GM12878 (cell line): Measurements from ENCODE around the gene RANBP17. TPM values are rescaled to one million over a fixed set of nuclear protein-coding genes. Genes with fewer than 3 reads are reported as not detected.

Source experiments
- ATAC-seq: fragments of 200-7000 bp; cut with Tn5 transposase; 3 replicates; pipeline ENCODE4 v1.9.1; 2020; ENCODE audit warnings: mild to moderate bottlenecking, moderate library complexity
- BruUV-seq: library from RNA; stranded (reverse); fragments of 400-500 nt; replicated peaks from 2 replicates; lab custom pipeline; 2021; lab: Mats Ljungman, UMichigan
- CTCF ChIA-PET: fragments of 300-600 bp; sonication (Branson Sonifier 250); formaldehyde crosslinking; extraction: SDS; loops from one replicate; lab custom pipeline; 2021; ENCODE audit warnings: inconsistent platforms; lab: Yijun Ruan, JAX
- POLR2A ChIA-PET: fragments of 350-600 bp; formaldehyde crosslinking; extraction: SDS; loops from one replicate; lab custom pipeline; 2021; ENCODE audit warnings: inconsistent platforms; lab: Charles Lee
- RAD21 ChIA-PET: fragments of 300-600 bp; sonication (Branson Sonifier 250); formaldehyde crosslinking; loops from one replicate; lab custom pipeline; 2023; ENCODE audit warnings: antibody characterized with exemption; ENCODE audit not compliant: unreplicated experiment; lab: Charles Lee
- SMC1A ChIA-PET: fragments of 300-600 bp; sonication (Branson Sonifier 250); formaldehyde crosslinking; loops from one replicate; lab custom pipeline; 2023; ENCODE audit not compliant: unreplicated experiment, uncharacterized antibody; lab: Charles Lee
- DNase-seq: peaks from one replicate; pipeline ENCODE4 v3.0.0-alpha.2; 2011; ENCODE audit warnings: low read depth, low spot score
- FAIRE-seq: peaks from 3 replicates; lab custom pipeline; 2011; peaks lifted over from hg19 to GRCh38; lab: Jason Lieb, UNC
- H2AFZ ChIP-seq: 2 replicates; pipeline ENCODE4 v1.6.0; 2011; ENCODE audit warnings: low read depth, low read length, control low read depth; ENCODE audit not compliant: control insufficient read depth
- H3K27ac ChIP-seq: 2 replicates; pipeline ENCODE4 v1.5.1; 2011; ENCODE audit warnings: control low read depth; ENCODE audit not compliant: control insufficient read depth, insufficient read depth
- H3K27me3 ChIP-seq, 2 experiments: replicated peaks in 1 of 2; 2 replicates each; pipeline versions ENCODE4 v1.6.0 to v1.6.1; 2011; ENCODE audit warnings: low read length in 1 of 2; ENCODE audit not compliant: control insufficient read depth in 2 of 2, insufficient read depth in 2 of 2
- H3K36me3 ChIP-seq, 2 experiments: 2 replicates each; pipeline ENCODE4 v1.5.1; 2011; ENCODE audit warnings: low read length in 1 of 2; ENCODE audit not compliant: control insufficient read depth in 2 of 2, insufficient read depth in 2 of 2
- H3K4me1 ChIP-seq: 2 replicates; pipeline ENCODE4 v1.6.1; 2011; ENCODE audit warnings: mild to moderate bottlenecking, low read length, moderate library complexity, mixed read lengths; ENCODE audit not compliant: control insufficient read depth, insufficient read depth
- H3K4me2 ChIP-seq: 2 replicates; pipeline ENCODE4 v1.6.0; 2011; ENCODE audit warnings: control low read depth; ENCODE audit not compliant: control insufficient read depth, insufficient read depth
- H3K4me3 ChIP-seq: fragments of 200-600 bp; sonication (generic); 2 replicates; pipeline ENCODE4 v1.5.1; 2016
- H3K79me2 ChIP-seq: 2 replicates; pipeline ENCODE4 v1.6.0; 2011; ENCODE audit warnings: low read length; ENCODE audit not compliant: control insufficient read depth, insufficient read depth
- H3K9ac ChIP-seq: 2 replicates; pipeline ENCODE4 v1.8.0; 2011; ENCODE audit warnings: low read length, control low read depth, mixed read lengths; ENCODE audit not compliant: control insufficient read depth, insufficient read depth
- H3K9me3 ChIP-seq: replicated peaks from 3 replicates; pipeline ENCODE4 v1.5.1; 2011; ENCODE audit warnings: mild to moderate bottlenecking, low read length; ENCODE audit not compliant: control insufficient read depth, insufficient read depth
- H4K20me1 ChIP-seq: 2 replicates; pipeline ENCODE4 v1.6.0; 2011; ENCODE audit not compliant: control insufficient read depth, insufficient read depth
- JUND ChIP-seq: IDR thresholded peaks from 2 replicates; pipeline ENCODE4 v1.6.1; 2012; ENCODE audit warnings: low read depth, mild to moderate bottlenecking, low read length, improper control_type of control experiment, moderate library complexity
- KLF5 ChIP-seq: fragments of 450-650 bp; IDR thresholded peaks from 2 replicates; pipeline ENCODE4 v1.6.1; 2014; ENCODE audit warnings: mild to moderate bottlenecking; ENCODE audit not compliant: partially characterized antibody
- RUNX3 ChIP-seq: IDR thresholded peaks from 2 replicates; pipeline ENCODE4 v1.6.1; 2012; ENCODE audit warnings: low read length, inconsistent platforms
- SRF ChIP-seq, 2 experiments: IDR thresholded peaks; 2 replicates each; pipeline ENCODE4 v1.6.1; 2011; ENCODE audit warnings: low read depth in 2 of 2, low read length in 2 of 2, mild to moderate bottlenecking in 1 of 2, moderate library complexity in 1 of 2
- TBL1XR1 ChIP-seq: IDR thresholded peaks from 2 replicates; pipeline ENCODE4 v1.6.1; 2012; ENCODE audit warnings: low read depth, low read length, improper control_type of control experiment
- TCF7 ChIP-seq: IDR thresholded peaks from 2 replicates; pipeline ENCODE4 v1.6.1; 2014; ENCODE audit warnings: antibody characterized with exemption, borderline replicate concordance
- ZBED1 ChIP-seq: IDR thresholded peaks from 2 replicates; pipeline ENCODE4 v1.6.1; 2016; ENCODE audit warnings: borderline replicate concordance
- WGBS: methylation state at CpG from one replicate; pipeline ENCODE4 v1.1.6; 2016; ENCODE audit warnings: low lambda C conversion rate; ENCODE audit not compliant: insufficient replicate concordance, insufficient coverage; ENCODE audit errors: missing lambda C conversion rate; 5-methylcytosine and 5-hydroxymethylcytosine counted together
- in situ Hi-C: fragments of 300-500 bp; cut with MboI; formaldehyde crosslinking; loops from 9 replicates; pipeline ENCODE4 v1.14.3; 2018; ENCODE audit warnings: mixed read lengths
- intact Hi-C: fragments of 100-400 bp; cut with micrococcal nuclease; formaldehyde crosslinking; loops from one replicate; pipeline ENCODE4 v1.14.2; 2022; ENCODE audit not compliant: unreplicated experiment
- polyA plus RNA-seq, 11 experiments: library from polyadenylated mRNA; depleted of rRNA in 4 of 11; unstranded in 6 of 11; stranded (reverse) in 5 of 11; fragments of >200 nt; fragmentation: Nextera tagmentation in 4 of 11; fragmentation: Illumina TruSeq in 1 of 11; extraction: Ambion mirVana in 4 of 11; extraction: Trizol in 1 of 11; gene quantifications; 1 replicate in 1 of 11; 2 replicates in 10 of 11; pipeline versions ENCODE4 v1.2.1 to v1.2.3, GENCODE V29; 2011 to 2016; ENCODE audit warnings: inconsistent platforms in 2 of 11, missing spikeins in 2 of 11, low read depth in 1 of 11
- total RNA-seq, 4 experiments: library from RNA; depleted of rRNA in 3 of 4; stranded (reverse); fragments of >200 nt in 3 of 4; fragmentation: Illumina TruSeq in 1 of 4; extraction: Trizol in 1 of 4; gene quantifications; 2 replicates each; pipeline versions ENCODE4 v1.2.1 to v1.2.3, GENCODE V29; 2013 to 2021
- TF ChIP-seq, protein P1 (sequence below): IDR thresholded peaks from 2 replicates; pipeline ENCODE4 v1.6.1; 2011; ENCODE audit warnings: low read depth, mild to moderate bottlenecking, low read length, moderate library complexity, borderline replicate concordance; ENCODE audit errors: extremely low read depth
- TF ChIP-seq, protein P2 (sequence below): fragments of 450-650 bp; conservative IDR thresholded peaks from 2 replicates; pipeline ENCODE4 v1.6.1; 2017; ENCODE audit warnings: mild to moderate bottlenecking, moderate library complexity

RANBP17 gene
- total and polyA plus RNA-seq, 10 of the 15 experiments (the other 5 are each of a cell fraction or from before 2014, with no cell fraction given) = 0.10 TPM; not detected in 9

DNA sequence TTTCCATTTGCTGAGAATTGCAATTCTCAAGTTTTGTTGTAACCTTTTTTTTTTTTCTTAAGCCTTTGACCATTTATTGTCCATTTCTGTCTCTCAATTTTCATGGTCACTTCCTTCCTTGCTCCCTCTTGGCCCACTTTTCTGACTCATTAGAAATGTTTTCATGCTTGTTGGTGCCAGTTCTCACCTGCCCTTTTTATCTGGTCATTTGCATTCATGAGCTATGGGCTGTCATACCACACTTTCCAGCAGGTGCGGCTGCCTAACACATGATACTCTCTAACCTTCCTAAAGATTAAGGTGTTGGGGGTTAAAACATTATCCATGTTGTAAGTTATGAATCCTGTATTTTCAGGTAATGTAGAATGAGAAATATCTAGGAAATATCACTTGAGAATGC, 296.8 kb downstream of the RANBP17 start:
- H3K27ac ChIP-seq = no peak overlapping the region
- H2AFZ ChIP-seq = no peak overlapping the region
- no peaks in the 10 kb centered on the region for H3K79me2 ChIP-seq
- intact Hi-C loops (no loop called here), in situ Hi-C loops (no loop called here)
- SMC1A ChIA-PET = no interaction called here
- no peaks in the 10 kb centered on the region for H3K4me1 ChIP-seq
- H4K20me1 ChIP-seq = no peaks in the 10 kb centered on the region
- no peak overlapping the region for H3K4me3 ChIP-seq
- RAD21 ChIA-PET = no interaction called here
- no peak overlapping the region for H3K4me2 ChIP-seq
- DNase-seq (no peak), FAIRE-seq (no peak), ATAC-seq (no peak)
- WGBS = 10% methylated on average over 1 of the region's 1 CpG
- no peaks in the 10 kb centered on the region for H3K36me3 ChIP-seq
- no peaks in the 10 kb centered on the region for H3K9me3 ChIP-seq
- no peaks in the 10 kb centered on the region for H3K27me3 ChIP-seq
- no peak for TF ChIP-seq TBL1XR1
- no peak for TF ChIP-seq SRF (IDR thresholded peaks at IDR 0.05; ENCODE audit: low read depth in 2 of 2, low read length in 2 of 2)
- TF ChIP-seq KLF5 = no peak
- no peak for TF ChIP-seq RUNX3
- TF ChIP-seq, protein P1, sequence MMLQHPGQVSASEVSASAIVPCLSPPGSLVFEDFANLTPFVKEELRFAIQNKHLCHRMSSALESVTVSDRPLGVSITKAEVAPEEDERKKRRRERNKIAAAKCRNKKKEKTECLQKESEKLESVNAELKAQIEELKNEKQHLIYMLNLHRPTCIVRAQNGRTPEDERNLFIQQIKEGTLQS = no peak
- no peak for TF ChIP-seq ZBED1
- TF ChIP-seq, protein P2, sequence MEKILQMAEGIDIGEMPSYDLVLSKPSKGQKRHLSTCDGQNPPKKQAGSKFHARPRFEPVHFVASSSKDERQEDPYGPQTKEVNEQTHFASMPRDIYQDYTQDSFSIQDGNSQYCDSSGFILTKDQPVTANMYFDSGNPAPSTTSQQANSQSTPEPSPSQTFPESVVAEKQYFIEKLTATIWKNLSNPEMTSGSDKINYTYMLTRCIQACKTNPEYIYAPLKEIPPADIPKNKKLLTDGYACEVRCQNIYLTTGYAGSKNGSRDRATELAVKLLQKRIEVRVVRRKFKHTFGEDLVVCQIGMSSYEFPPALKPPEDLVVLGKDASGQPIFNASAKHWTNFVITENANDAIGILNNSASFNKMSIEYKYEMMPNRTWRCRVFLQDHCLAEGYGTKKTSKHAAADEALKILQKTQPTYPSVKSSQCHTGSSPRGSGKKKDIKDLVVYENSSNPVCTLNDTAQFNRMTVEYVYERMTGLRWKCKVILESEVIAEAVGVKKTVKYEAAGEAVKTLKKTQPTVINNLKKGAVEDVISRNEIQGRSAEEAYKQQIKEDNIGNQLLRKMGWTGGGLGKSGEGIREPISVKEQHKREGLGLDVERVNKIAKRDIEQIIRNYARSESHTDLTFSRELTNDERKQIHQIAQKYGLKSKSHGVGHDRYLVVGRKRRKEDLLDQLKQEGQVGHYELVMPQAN = no peak
- no peak for TF ChIP-seq TCF7
- no peak for TF ChIP-seq JUND
- POLR2A ChIA-PET = no interaction called here
- no peak overlapping the region for H3K9ac ChIP-seq
- BruUV-seq = no TSS peak
- CTCF ChIA-PET = no interaction called here
